ENCODE data around the gene SRSF2.
"Not testable (repeated sequence)": the region's sequence is repeated elsewhere in the genome, so short reads cannot be mapped to it uniquely, and the experiment has no call there.

SRSF2 gene

DNA sequence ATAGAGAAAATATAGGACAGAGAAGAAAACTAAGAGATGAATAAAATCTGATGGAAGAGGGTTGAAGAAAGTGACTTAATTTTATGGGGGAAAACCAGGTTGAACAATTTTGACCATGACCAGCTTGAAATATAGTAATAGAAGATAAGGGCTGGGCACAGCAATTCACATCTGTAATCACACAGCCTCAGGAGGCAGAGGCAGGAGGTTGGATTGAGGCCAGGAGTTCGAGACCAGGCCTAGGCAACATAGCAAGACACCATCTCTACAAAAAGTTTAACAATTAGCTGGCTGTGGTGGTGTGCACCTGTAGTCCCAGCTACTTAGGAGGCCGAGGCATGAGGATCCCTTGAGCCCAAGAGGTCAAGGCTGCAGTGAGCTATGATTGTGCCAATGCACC is 35.1 kb downstream of the SRSF2 start:
- ChIA-PET POLR2A (ENCODE audit: low non-redundant PET) (interaction anchor here (0.6 kb wide), 1 partner anchor 155 kb away, joined by 3 read pairs; no protein-coding TSS in a partner anchor), CTCF (interaction anchor here (0.9 kb wide), 1 partner anchor 156 kb away, joined by 3 read pairs; no protein-coding TSS in a partner anchor)
- H3K27ac ChIP-seq, result peak overlapping the region; percentile 48
- TF ChIP-seq, protein P1, sequence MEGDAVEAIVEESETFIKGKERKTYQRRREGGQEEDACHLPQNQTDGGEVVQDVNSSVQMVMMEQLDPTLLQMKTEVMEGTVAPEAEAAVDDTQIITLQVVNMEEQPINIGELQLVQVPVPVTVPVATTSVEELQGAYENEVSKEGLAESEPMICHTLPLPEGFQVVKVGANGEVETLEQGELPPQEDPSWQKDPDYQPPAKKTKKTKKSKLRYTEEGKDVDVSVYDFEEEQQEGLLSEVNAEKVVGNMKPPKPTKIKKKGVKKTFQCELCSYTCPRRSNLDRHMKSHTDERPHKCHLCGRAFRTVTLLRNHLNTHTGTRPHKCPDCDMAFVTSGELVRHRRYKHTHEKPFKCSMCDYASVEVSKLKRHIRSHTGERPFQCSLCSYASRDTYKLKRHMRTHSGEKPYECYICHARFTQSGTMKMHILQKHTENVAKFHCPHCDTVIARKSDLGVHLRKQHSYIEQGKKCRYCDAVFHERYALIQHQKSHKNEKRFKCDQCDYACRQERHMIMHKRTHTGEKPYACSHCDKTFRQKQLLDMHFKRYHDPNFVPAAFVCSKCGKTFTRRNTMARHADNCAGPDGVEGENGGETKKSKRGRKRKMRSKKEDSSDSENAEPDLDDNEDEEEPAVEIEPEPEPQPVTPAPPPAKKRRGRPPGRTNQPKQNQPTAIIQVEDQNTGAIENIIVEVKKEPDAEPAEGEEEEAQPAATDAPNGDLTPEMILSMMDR (conservative IDR thresholded peaks at IDR 0.05; ENCODE audit: low read depth), result no peak
- no peak for DNase-seq (ENCODE audit: low spot score)

DNA sequence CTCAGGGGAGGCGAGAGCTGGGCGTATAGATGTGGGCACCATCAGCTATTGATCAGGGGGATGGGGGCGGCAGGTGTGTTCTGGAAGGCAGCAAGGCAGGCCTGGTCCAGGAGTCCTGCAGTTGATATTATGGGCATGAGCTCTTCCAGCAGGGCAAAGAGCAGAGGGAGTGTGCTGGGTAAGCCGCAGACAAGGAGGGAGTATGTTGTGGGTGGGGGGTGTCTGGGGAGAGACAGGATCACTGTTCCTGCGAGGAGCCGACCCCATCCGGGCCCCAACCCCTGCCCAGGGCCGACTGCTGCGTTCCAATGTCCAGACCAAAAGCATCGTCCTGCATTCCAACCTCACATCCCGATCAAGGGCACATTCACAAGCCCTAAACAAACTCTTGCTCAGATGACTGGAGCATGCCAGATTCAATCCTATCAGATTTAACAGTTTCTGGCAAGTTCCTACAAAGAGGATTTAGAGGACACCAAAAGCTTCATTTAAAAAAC is 35.6 kb downstream of the SRSF2 start:
- POLR2A ChIA-PET (ENCODE audit: low non-redundant PET), result no interaction called here
- TF ChIP-seq, protein P1 (conservative IDR thresholded peaks at IDR 0.05; ENCODE audit: low read depth), result no peak
- peak overlapping the region; percentile 88 for H3K27ac ChIP-seq
- CTCF ChIA-PET, result interaction anchor here (0.9 kb wide), 1 partner anchor 155 kb away, joined by 3 read pairs; no protein-coding TSS in a partner anchor
- DNase-seq (ENCODE audit: low spot score), result no peak

DNA sequence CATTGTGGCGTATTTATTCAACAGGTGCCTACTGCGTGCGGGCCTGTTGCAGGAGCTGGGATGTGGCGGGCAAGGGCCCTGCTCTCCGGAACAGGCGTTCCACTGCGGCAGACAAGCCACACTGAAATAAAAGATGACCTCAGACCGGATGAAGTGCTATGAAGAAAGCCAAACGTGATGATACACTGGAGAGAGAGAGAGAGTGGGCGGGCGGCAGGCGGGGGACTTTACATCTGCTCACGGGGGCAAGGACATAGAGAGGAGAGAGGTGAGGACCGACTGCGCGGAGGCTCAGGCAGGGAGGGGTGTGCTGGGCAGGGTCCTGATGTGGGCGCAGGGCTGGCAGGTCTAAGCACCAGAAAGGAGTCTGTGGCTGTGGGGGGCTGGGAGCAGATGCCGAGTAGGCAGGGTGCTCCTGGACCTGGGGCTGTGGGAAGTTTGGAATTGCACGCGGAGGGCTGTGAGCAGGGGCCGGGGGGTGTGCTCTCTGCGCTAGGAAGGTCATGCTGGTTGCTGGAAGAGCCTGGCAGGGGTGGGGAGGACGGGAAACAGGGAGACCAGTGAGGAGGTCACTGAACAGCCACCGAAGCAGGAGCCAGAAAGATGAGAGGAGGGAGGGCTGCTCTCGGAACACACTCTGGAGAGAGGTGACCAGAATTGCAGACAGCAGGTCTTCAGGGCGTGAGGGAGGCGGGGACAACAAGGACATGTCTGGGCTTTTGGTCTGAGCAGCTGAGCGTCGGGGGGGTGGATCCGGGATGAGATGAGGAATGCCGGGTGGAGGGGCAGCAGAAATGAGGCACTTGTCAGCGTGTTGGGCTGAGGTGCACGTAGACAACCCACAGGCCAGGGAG is 36.3 kb downstream of the SRSF2 start:
- H3K27ac ChIP-seq, result peak overlapping the region; percentile 88
- TF ChIP-seq, protein P1 (conservative IDR thresholded peaks at IDR 0.05; ENCODE audit: low read depth), result no peak
- ChIA-PET POLR2A (ENCODE audit: low non-redundant PET) (interaction anchor here (0.5 kb wide), 1 partner anchor 29 kb away, joined by 3 read pairs; no protein-coding TSS in a partner anchor), CTCF (no interaction called here)
- peak; percentile 73 for DNase-seq (ENCODE audit: low spot score)

DNA sequence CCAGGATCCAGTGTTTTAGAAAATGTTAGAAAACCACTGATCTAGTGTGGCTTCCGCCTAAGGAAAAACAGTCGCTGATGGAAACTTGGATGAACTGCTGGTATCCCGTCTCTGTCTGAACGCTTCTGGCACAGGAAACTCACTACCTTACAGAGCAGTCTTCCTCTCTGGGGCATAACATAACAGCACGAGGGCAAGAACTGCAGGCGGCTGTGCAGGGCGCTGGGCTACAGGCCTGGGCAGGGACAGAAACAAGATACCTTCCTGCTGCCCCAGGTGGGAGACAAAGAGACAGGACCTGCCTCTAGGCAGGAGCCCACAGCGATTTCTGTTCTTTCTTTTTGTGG is 36.9 kb downstream of the SRSF2 start:
- TF ChIP-seq, protein P1 (conservative IDR thresholded peaks at IDR 0.05; ENCODE audit: low read depth), result no peak
- POLR2A ChIA-PET (ENCODE audit: low non-redundant PET), result no interaction called here
- CTCF ChIA-PET, result interaction anchor here (0.7 kb wide), 1 partner anchor 835 kb away, joined by 4 read pairs; no protein-coding TSS in a partner anchor
- H3K27ac ChIP-seq, result peak overlapping the region; percentile 88
- no peak for DNase-seq (ENCODE audit: low spot score)

DNA sequence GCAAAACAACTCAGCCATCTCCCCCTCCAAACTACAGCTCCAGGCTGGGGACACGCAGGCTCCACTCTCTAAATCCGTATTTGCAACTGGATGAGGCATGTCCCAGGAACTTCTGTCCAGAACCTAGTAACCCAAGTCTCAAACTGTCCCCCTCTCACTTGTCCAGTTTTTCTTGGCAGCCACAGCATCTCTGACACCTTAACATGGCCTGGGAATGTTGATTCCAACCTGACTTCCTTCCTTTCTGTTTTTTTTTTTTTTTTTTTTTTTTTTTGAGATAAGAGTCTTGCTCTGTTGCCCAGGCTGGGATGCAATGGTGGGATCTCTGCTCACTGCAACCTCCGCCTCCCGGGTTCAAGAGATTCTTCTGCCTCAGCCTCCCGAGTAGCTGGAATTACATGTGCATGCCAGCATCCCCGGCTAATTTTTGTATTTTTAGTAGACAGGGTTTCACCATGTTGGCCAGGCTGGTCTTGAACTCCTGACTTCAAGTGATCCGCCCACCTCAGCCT is 38.6 kb downstream of the SRSF2 start:
- POLR2A ChIA-PET (ENCODE audit: low non-redundant PET); CTCF ChIA-PET; DNase-seq (ENCODE audit: low spot score); H3K27ac ChIP-seq: not testable (repeated sequence)

DNA sequence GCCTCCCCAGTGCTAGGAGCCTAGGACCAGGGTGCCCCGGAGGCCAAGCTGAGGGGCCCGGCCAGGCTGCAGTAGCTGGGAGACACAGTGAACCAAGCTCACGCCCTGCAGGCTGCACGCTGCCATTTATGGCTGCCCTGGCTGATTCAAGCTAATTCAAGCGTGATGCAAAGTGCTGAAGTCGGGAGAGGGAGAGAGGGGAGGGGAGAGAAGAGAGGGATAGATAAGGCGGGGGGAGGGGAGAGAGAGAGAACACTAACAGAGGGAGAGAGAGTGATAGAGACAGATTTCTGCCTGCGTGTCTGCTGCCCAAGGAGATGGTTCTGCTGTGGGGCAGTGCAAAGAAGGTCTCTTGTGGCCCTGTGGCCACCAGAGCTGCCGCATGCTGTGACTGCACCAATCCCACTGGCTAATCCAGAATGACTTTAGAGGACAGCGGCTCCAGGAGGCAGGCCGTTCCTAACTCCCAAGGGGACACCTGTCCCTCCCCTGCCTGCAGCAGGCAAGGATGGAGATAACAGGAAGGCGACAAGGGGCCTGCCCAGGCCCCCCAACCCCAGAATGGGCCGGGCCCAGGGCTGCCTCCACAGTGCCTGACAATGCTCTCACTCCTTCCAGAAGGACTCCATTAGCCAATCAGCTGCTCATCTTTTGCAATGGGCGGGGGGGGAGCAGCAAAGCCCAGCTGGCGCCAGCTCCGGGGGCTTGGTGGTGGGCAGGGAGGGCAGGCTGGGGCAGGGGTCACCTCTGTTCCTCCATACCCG is 39.2 kb downstream of the SRSF2 start:
- ChIA-PET POLR2A (ENCODE audit: low non-redundant PET) (no interaction called here), CTCF (interaction anchor here (0.7 kb wide), 1 partner anchor 175 kb away, joined by 3 read pairs; no protein-coding TSS in a partner anchor)
- TF ChIP-seq, protein P1 (conservative IDR thresholded peaks at IDR 0.05; ENCODE audit: low read depth), result no peak
- H3K27ac ChIP-seq, result peak overlapping the region; percentile 13; the same call in 1 of the 2 replicates
- DNase-seq (ENCODE audit: low spot score), result no peak
